GM23338 (cell line): ENCODE data around the gene KIAA1755. TPM values are rescaled to one million over a fixed set of nuclear protein-coding genes. Genes with fewer than 3 reads are reported as not detected.

Experiments
- ATAC-seq: fragments of 200-7000 bp; cut with Tn5 transposase; 3 replicates; pipeline ENCODE4 v1.9.1; 2020
- DNase-seq: peaks from one replicate; pipeline ENCODE4 v3.0.0-alpha.2; 2015; ENCODE audit warnings: low spot score
- H2AFZ ChIP-seq: fragments of 200-600 bp; sonication (generic); 2 replicates; pipeline ENCODE4 v1.8.0; 2016; ENCODE audit warnings: antibody characterized with exemption, mild to moderate bottlenecking, moderate library complexity
- H3F3A ChIP-seq: fragments of 200-600 bp; sonication (generic); replicated peaks from 2 replicates; pipeline ENCODE4 v1.8.0; 2017; ENCODE audit warnings: antibody characterized with exemption, mixed run types, low read depth
- H3K27ac ChIP-seq: fragments of 200-600 bp; sonication (generic); 2 replicates; pipeline ENCODE4 v1.6.1; 2016; ENCODE audit warnings: low read depth
- H3K27me3 ChIP-seq: fragments of 200-600 bp; sonication (generic); 2 replicates; pipeline ENCODE4 v1.8.0; 2016; ENCODE audit warnings: mild to moderate bottlenecking, mixed run types, moderate library complexity; ENCODE audit not compliant: insufficient read depth
- H3K36me3 ChIP-seq: fragments of 200-600 bp; sonication (generic); 2 replicates; pipeline ENCODE4 v1.8.0; 2016; ENCODE audit warnings: mild to moderate bottlenecking; ENCODE audit not compliant: insufficient read depth
- H3K4me1 ChIP-seq: fragments of 200-600 bp; sonication (generic); 2 replicates; pipeline ENCODE4 v1.8.0; 2016; ENCODE audit warnings: mild to moderate bottlenecking, moderate library complexity; ENCODE audit not compliant: insufficient read depth
- H3K4me2 ChIP-seq: fragments of 200-600 bp; sonication (generic); 2 replicates; pipeline ENCODE4 v1.7.1; 2017; ENCODE audit warnings: mixed run types
- H3K4me3 ChIP-seq: fragments of 200-600 bp; sonication (generic); 2 replicates; pipeline ENCODE4 v1.6.1; 2016; ENCODE audit warnings: mixed run types
- H3K79me2 ChIP-seq: fragments of 200-600 bp; sonication (generic); replicated peaks from 2 replicates; pipeline ENCODE4 v1.8.0; 2017; ENCODE audit warnings: mild to moderate bottlenecking; ENCODE audit not compliant: insufficient read depth
- H3K9me2 ChIP-seq: fragments of 200-600 bp; sonication (generic); 2 replicates; pipeline ENCODE4 v1.8.0; 2017; ENCODE audit not compliant: insufficient read depth
- H4K20me1 ChIP-seq: fragments of 200-600 bp; sonication (generic); replicated peaks from 2 replicates; pipeline ENCODE4 v1.8.0; 2017; ENCODE audit warnings: mild to moderate bottlenecking; ENCODE audit not compliant: insufficient read depth
- H3K27ac Mint-ChIP-seq: 2 replicates; pipeline ENCODE4 v1.8.0; 2020; ENCODE audit warnings: inconsistent platforms, mild to moderate bottlenecking, moderate library complexity, mixed read lengths
- H3K27me3 Mint-ChIP-seq: 3 replicates; pipeline ENCODE4 v1.8.0; 2022; ENCODE audit warnings: low read depth, mild to moderate bottlenecking, moderate library complexity, mixed read lengths, inconsistent platforms; ENCODE audit not compliant: insufficient read depth, poor library complexity
- H3K36me3 Mint-ChIP-seq: 3 replicates; pipeline ENCODE4 v1.8.0; 2021; ENCODE audit warnings: low read depth, mild to moderate bottlenecking, inconsistent platforms, moderate library complexity, mixed read lengths
- H3K4me1 Mint-ChIP-seq: 3 replicates; pipeline ENCODE4 v1.8.0; 2020; ENCODE audit warnings: mild to moderate bottlenecking, inconsistent platforms, mixed read lengths
- H3K4me3 Mint-ChIP-seq: 3 replicates; pipeline ENCODE4 v1.8.0; 2021; ENCODE audit warnings: moderate library complexity, mild to moderate bottlenecking, inconsistent platforms, mixed read lengths
- H3K9me3 Mint-ChIP-seq: 3 replicates; pipeline ENCODE4 v1.8.0; 2020; ENCODE audit warnings: moderate library complexity, mild to moderate bottlenecking, inconsistent platforms, mixed read lengths
- CTCF ChIP-seq, 2 experiments: fragments of 200-600 bp in 1 of 2; sonication (generic) in 1 of 2; conservative IDR thresholded peaks; 2 replicates each; pipeline versions ENCODE4 v1.5.1 to v1.6.1; 2016 to 2017; ENCODE audit warnings: antibody characterized with exemption in 2 of 2, low read depth in 2 of 2, mild to moderate bottlenecking in 2 of 2, moderate library complexity in 1 of 2
- EZH2 ChIP-seq: fragments of 200-600 bp; sonication (generic); IDR thresholded peaks from one replicate; pipeline ENCODE4 v1.8.0; 2017; ENCODE audit warnings: antibody characterized with exemption, mild to moderate bottlenecking, low read depth; ENCODE audit not compliant: unreplicated experiment
- EZH2phosphoT487 ChIP-seq: fragments of 200-600 bp; sonication (generic); IDR thresholded peaks from one replicate; pipeline ENCODE4 v1.8.1; 2018; ENCODE audit warnings: antibody characterized with exemption; ENCODE audit not compliant: unreplicated experiment
- JUNB ChIP-seq: IDR thresholded peaks from one replicate; pipeline ENCODE4 v1.6.1; 2016; ENCODE audit warnings: antibody characterized with exemption; ENCODE audit not compliant: unreplicated experiment
- NANOG ChIP-seq: IDR thresholded peaks from 2 replicates; pipeline ENCODE4 v1.6.1; 2016; ENCODE audit warnings: antibody characterized with exemption, borderline replicate concordance
- POLR2AphosphoS5 ChIP-seq: IDR thresholded peaks from 2 replicates; pipeline ENCODE4 v1.6.1; 2016; ENCODE audit warnings: antibody characterized with exemption, low read depth
- REST ChIP-seq: IDR thresholded peaks from one replicate; pipeline ENCODE4 v1.6.1; 2018; ENCODE audit warnings: antibody characterized with exemption; ENCODE audit not compliant: unreplicated experiment
- STAT1 ChIP-seq: IDR thresholded peaks from one replicate; pipeline ENCODE4 v1.6.1; 2016; ENCODE audit warnings: antibody characterized with exemption; ENCODE audit not compliant: unreplicated experiment
- ZNF114 ChIP-seq: fragments of 250-450 bp; sonication (Bioruptor Pico); IDR thresholded peaks from 2 replicates; pipeline ENCODE4 v1.5.0; 2020; ENCODE audit warnings: mild to moderate bottlenecking, moderate library complexity
- ZNF331 ChIP-seq: fragments of 250-450 bp; sonication (Bioruptor Pico); IDR thresholded peaks from 2 replicates; pipeline ENCODE4 v1.5.0; 2020; ENCODE audit warnings: low read depth, mild to moderate bottlenecking, moderate library complexity
- polyA plus RNA-seq: library from polyadenylated mRNA; unstranded; fragments of >200 nt; fragmentation: Nextera tagmentation; extraction: Ambion mirVana; gene quantifications from 2 replicates; pipeline ENCODE4 v1.2.1, GENCODE V29; 2016
- total RNA-seq: library from RNA; depleted of rRNA; stranded (reverse); fragments of >200 nt; shearing (Covaris generic); gene quantifications from 2 replicates; pipeline ENCODE4 v1.2.3, GENCODE V29; 2014

Gene KIAA1755
- total and polyA plus RNA-seq, 2 experiments from 2014 or later = 0.28 TPM; not detected in 1

GRCh38 chr20:38229376-38230252, 30.9 kb downstream of the KIAA1755 start:
- ATAC-seq (peak; percentile 72), DNase-seq (peak; percentile 52)
- H4K20me1 ChIP-seq = no peaks in the 10 kb centered on the region
- no peak overlapping the region for H3K27ac Mint-ChIP-seq
- H3K4me2 ChIP-seq = no peak overlapping the region
- no peaks in the 10 kb centered on the region for H3K9me3 Mint-ChIP-seq
- H3F3A ChIP-seq = no peaks in the 10 kb centered on the region
- H3K4me1 Mint-ChIP-seq = no peaks in the 10 kb centered on the region; the same call in 2 of the 3 replicates
- H3K4me3 ChIP-seq = no peak overlapping the region
- no peak overlapping the region for H3K27ac ChIP-seq
- H3K36me3 Mint-ChIP-seq = no peaks in the 10 kb centered on the region
- H3K27me3 ChIP-seq = no peaks in the 10 kb centered on the region
- H3K79me2 ChIP-seq = no peaks in the 10 kb centered on the region
- H2AFZ ChIP-seq = no peak overlapping the region
- peaks cover 6% of the 10 kb centered on the region for H3K27me3 Mint-ChIP-seq
- TF ChIP-seq CTCF (conservative IDR thresholded peaks at IDR 0.05; ENCODE audit: low read depth in 2 of 2) (peak; percentile 62 to 73), EZH2phosphoT487 (no peak), ZNF331 (no peak), POLR2AphosphoS5 (no peak), STAT1 (no peak), REST (no peak), ZNF114 (no peak), NANOG (no peak), EZH2 (no peak)
- H3K4me3 Mint-ChIP-seq = no peak overlapping the region
- no peaks in the 10 kb centered on the region for H3K9me2 ChIP-seq
- no peaks in the 10 kb centered on the region for H3K36me3 ChIP-seq
- no peaks in the 10 kb centered on the region for H3K4me1 ChIP-seq

GRCh38 chr20:38228436-38228835, 32.1 kb downstream of the KIAA1755 start:
- H3K9me3 Mint-ChIP-seq = no peaks in the 10 kb centered on the region
- Histone ChIP-seq H3K27ac (no peak overlapping the region), H3K4me3 (no peak overlapping the region), H2AFZ (peak overlapping the region; percentile 72; the same call in 1 of the 2 replicates), H3K27me3 (no peaks in the 10 kb centered on the region), H3K36me3 (no peaks in the 10 kb centered on the region), H3K4me1 (no peaks in the 10 kb centered on the region), H3K79me2 (no peaks in the 10 kb centered on the region), H4K20me1 (no peaks in the 10 kb centered on the region), H3K4me2 (no peak overlapping the region), H3K9me2 (no peaks in the 10 kb centered on the region), H3F3A (no peaks in the 10 kb centered on the region)
- H3K27ac Mint-ChIP-seq = no peak overlapping the region
- H3K4me3 Mint-ChIP-seq = no peak overlapping the region
- H3K36me3 Mint-ChIP-seq = no peaks in the 10 kb centered on the region
- H3K4me1 Mint-ChIP-seq = no peaks in the 10 kb centered on the region; the same call in 2 of the 3 replicates
- ATAC-seq (no peak), DNase-seq (no peak)
- H3K27me3 Mint-ChIP-seq = peaks cover 4% of the 10 kb centered on the region
- no peak for TF ChIP-seq REST
- no peak for TF ChIP-seq ZNF114
- no peak for TF ChIP-seq EZH2
- no peak for TF ChIP-seq JUNB
- no peak for TF ChIP-seq CTCF (conservative IDR thresholded peaks at IDR 0.05; ENCODE audit: low read depth in 2 of 2)
